ENCODE results near the gene TRIP10. TPM values are rescaled to one million over a fixed set of nuclear protein-coding genes. Genes with fewer than 3 reads are reported as not detected.
A peak's percentile ranks its signal among the peaks of the same experiment; 100 is the strongest.

The TRIP10 gene
- total and polyA plus RNA-seq, 2 of the 13 experiments (the other 11 are each of a cell fraction or from before 2014, with no cell fraction given), result 32.5 to 33.2 TPM

- no peaks in the 10 kb centered on the region for H3K79me2 ChIP-seq (ENCODE audit: insufficient read depth, low read length)
- no peaks in the 10 kb centered on the region for H4K20me1 ChIP-seq (ENCODE audit: insufficient read depth, low read length)
- intact Hi-C loops (cut with micrococcal nuclease; ENCODE audit: unreplicated experiment), result no loop called here
- H3K9me3 ChIP-seq (ENCODE audit: low read length), result no peaks in the 10 kb centered on the region
- DNase-seq (ENCODE audit: low spot score) (peak; percentile 19), ATAC-seq (no peak), FAIRE-seq (no peak)
- POLR2A ChIA-PET, result interaction anchor here (0.6 to 1.0 kb wide), 2 partner anchors 36 to 94 kb away, joined by 3 read pairs; no protein-coding TSS in a partner anchor
- 7% methylated on average over 5 of the region's 8 CpGs for WGBS (ENCODE audit: low lambda C conversion rate)
- H3K4me2 ChIP-seq (ENCODE audit: low read depth, low read length), result peak overlapping the region; percentile 86
- H3K36me3 ChIP-seq (replicated peaks in 1 of 2; ENCODE audit: control insufficient read depth in 1 of 2, insufficient read depth in 2 of 2, low read length in 2 of 2), result no peaks in the 10 kb centered on the region
- H3K27ac ChIP-seq (ENCODE audit: extremely low read length, insufficient read depth, low read length), result no peak overlapping the region
- no peak overlapping the region for H3K9ac ChIP-seq (ENCODE audit: insufficient read depth, low read depth, low read length)
- BruUV-seq (replicated peaks), result no TSS peak
- in situ Hi-C loops (cut with HindIII; ENCODE audit: extremely low pct_ligation_motif_present, low pct_unique_long_range_greater_than_20kb), result no loop called here
- H2AFZ ChIP-seq (ENCODE audit: low read length), result no peak overlapping the region
- H3K4me3 ChIP-seq (replicated peaks in 1 of 3; ENCODE audit: insufficient read depth in 1 of 3, low read depth in 2 of 3, low read length in 3 of 3), result peak overlapping the region in 1 of 3 experiments; percentile 73; a peak in 2 of 6 replicates
- CTCF ChIA-PET (ENCODE audit: low intra/inter-chr PET ratio, low total read pairs), result no interaction called here
- H3K4me1 ChIP-seq (ENCODE audit: insufficient read depth, low read length), result peaks cover 40% of the 10 kb centered on the region
- no peaks in the 10 kb centered on the region for H3K27me3 ChIP-seq (ENCODE audit: control insufficient read depth in 1 of 2, insufficient read depth in 2 of 2, low read length in 2 of 2)
- TF ChIP-seq SAP130 (CRISPR knock-in tag; IDR thresholded peaks at IDR 0.05; ENCODE audit: low read depth), result peak; percentile 32; the same call in 1 of the 2 replicates
- no peak for TF ChIP-seq ZFP1 (CRISPR knock-in tag; IDR thresholded peaks at IDR 0.05)
- no peak for TF ChIP-seq PTBP1 (IDR thresholded peaks at IDR 0.05; ENCODE audit: low read depth, low read length, poor library complexity, severe bottlenecking)
- TF ChIP-seq GPN1 (CRISPR knock-in tag; IDR thresholded peaks at IDR 0.05; ENCODE audit: borderline replicate concordance), result no peak
- peak; percentile 18 to 27; a peak in 2 of 4 replicates for TF ChIP-seq MAFK (conservative IDR thresholded peaks at IDR 0.05 in 1 of 2, IDR thresholded peaks at IDR 0.05 in 1 of 2; ENCODE audit: low read length in 2 of 2)
- no peak for TF ChIP-seq ZFP41 (CRISPR knock-in tag; IDR thresholded peaks at IDR 0.05; ENCODE audit: borderline replicate concordance)
- peak; percentile 67 for TF ChIP-seq TEAD3 (CRISPR knock-in tag; optimal IDR thresholded peaks at IDR 0.05; ENCODE audit: borderline replicate concordance)
- no peak for TF ChIP-seq ZMYM4 (CRISPR knock-in tag; IDR thresholded peaks at IDR 0.05)
- TF ChIP-seq, protein P1, sequence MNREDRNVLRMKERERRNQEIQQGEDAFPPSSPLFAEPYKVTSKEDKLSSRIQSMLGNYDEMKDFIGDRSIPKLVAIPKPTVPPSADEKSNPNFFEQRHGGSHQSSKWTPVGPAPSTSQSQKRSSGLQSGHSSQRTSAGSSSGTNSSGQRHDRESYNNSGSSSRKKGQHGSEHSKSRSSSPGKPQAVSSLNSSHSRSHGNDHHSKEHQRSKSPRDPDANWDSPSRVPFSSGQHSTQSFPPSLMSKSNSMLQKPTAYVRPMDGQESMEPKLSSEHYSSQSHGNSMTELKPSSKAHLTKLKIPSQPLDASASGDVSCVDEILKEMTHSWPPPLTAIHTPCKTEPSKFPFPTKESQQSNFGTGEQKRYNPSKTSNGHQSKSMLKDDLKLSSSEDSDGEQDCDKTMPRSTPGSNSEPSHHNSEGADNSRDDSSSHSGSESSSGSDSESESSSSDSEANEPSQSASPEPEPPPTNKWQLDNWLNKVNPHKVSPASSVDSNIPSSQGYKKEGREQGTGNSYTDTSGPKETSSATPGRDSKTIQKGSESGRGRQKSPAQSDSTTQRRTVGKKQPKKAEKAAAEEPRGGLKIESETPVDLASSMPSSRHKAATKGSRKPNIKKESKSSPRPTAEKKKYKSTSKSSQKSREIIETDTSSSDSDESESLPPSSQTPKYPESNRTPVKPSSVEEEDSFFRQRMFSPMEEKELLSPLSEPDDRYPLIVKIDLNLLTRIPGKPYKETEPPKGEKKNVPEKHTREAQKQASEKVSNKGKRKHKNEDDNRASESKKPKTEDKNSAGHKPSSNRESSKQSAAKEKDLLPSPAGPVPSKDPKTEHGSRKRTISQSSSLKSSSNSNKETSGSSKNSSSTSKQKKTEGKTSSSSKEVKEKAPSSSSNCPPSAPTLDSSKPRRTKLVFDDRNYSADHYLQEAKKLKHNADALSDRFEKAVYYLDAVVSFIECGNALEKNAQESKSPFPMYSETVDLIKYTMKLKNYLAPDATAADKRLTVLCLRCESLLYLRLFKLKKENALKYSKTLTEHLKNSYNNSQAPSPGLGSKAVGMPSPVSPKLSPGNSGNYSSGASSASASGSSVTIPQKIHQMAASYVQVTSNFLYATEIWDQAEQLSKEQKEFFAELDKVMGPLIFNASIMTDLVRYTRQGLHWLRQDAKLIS (CRISPR knock-in tag; IDR thresholded peaks at IDR 0.05), result no peak
- no peak for TF ChIP-seq MIXL1 (CRISPR knock-in tag; IDR thresholded peaks at IDR 0.05)
- TF ChIP-seq, protein P2, sequence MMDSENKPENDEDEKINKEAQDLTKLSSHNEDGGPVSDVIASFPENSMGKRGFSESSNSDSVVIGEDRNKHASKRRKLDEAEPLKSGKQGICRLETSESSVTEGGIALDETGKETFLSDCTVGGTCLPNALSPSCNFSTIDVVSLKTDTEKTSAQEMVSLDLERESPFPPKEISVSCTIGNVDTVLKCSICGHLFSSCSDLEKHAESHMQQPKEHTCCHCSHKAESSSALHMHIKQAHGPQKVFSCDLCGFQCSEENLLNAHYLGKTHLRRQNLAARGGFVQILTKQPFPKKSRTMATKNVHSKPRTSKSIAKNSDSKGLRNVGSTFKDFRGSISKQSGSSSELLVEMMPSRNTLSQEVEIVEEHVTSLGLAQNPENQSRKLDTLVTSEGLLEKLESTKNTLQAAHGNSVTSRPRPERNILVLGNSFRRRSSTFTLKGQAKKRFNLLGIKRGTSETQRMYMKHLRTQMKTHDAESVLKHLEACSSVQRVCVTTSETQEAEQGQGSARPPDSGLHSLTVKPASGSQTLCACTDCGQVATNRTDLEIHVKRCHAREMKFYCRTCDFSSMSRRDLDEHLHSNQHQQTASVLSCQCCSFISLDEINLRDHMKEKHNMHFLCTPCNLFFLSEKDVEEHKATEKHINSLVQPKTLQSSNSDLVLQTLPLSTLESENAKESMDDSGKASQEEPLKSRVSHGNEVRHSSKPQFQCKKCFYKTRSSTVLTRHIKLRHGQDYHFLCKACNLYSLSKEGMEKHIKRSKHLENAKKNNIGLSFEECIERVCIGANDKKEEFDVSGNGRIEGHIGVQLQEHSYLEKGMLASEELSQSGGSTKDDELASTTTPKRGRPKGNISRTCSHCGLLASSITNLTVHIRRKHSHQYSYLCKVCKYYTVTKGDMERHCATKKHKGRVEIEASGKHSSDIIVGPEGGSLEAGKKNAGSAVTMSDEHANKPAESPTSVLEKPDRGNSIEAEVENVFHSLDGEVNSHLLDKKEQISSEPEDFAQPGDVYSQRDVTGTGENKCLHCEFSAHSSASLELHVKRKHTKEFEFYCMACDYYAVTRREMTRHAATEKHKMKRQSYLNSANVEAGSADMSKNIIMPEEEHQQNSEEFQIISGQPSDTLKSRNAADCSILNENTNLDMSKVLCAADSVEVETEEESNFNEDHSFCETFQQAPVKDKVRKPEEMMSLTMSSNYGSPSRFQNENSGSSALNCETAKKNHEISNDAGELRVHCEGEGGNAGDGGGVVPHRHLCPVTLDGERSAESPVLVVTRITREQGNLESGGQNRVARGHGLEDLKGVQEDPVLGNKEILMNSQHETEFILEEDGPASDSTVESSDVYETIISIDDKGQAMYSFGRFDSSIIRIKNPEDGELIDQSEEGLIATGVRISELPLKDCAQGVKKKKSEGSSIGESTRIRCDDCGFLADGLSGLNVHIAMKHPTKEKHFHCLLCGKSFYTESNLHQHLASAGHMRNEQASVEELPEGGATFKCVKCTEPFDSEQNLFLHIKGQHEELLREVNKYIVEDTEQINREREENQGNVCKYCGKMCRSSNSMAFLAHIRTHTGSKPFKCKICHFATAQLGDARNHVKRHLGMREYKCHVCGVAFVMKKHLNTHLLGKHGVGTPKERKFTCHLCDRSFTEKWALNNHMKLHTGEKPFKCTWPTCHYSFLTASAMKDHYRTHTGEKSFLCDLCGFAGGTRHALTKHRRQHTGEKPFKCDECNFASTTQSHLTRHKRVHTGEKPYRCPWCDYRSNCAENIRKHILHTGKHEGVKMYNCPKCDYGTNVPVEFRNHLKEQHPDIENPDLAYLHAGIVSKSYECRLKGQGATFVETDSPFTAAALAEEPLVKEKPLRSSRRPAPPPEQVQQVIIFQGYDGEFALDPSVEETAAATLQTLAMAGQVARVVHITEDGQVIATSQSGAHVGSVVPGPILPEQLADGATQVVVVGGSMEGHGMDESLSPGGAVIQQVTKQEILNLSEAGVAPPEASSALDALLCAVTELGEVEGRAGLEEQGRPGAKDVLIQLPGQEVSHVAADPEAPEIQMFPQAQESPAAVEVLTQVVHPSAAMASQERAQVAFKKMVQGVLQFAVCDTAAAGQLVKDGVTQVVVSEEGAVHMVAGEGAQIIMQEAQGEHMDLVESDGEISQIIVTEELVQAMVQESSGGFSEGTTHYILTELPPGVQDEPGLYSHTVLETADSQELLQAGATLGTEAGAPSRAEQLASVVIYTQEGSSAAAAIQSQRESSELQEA (CRISPR knock-in tag; IDR thresholded peaks at IDR 0.05; ENCODE audit: not compliant biosample characterization), result no peak
- no peak for TF ChIP-seq ZNF33B (CRISPR knock-in tag; IDR thresholded peaks at IDR 0.05)
Measured at GRCh38 chr19:6765738-6766356, 26.4 kb downstream of the TRIP10 start.

Data from HepG2 (cell line).